HCT116 (cell line): ENCODE measurements around the gene HK2. TPM values are rescaled to one million over a fixed set of nuclear protein-coding genes. Genes with fewer than 3 reads are reported as not detected.

ENCODE experiments used
- ATAC-seq: fragments of 200-7000 bp; cut with Tn5 transposase; 2 replicates; pipeline ENCODE4 v1.9.1; 2020; ENCODE audit warnings: mild to moderate bottlenecking, moderate library complexity
- BruUV-seq: library from RNA; stranded (reverse); fragments of 400-500 nt; replicated peaks from 2 replicates; lab custom pipeline; 2021; lab: Mats Ljungman, UMichigan
- CTCF ChIA-PET: fragments of 300-600 bp; sonication (Branson Sonifier 250); formaldehyde crosslinking; loops from one replicate; lab custom pipeline; 2021; ENCODE audit warnings: antibody characterized with exemption; lab: Charles Lee
- POLR2A ChIA-PET: fragments of 300-600, 350-600 bp; sonication (Branson Sonifier 250); formaldehyde crosslinking; loops from one replicate; lab custom pipeline; 2021; ENCODE audit warnings: antibody characterized with exemption; lab: Charles Lee
- RAD21 ChIA-PET, 2 experiments: fragments of 300-600 bp; sonication (Branson Sonifier 250); formaldehyde crosslinking; loops; one replicate each; lab custom pipeline; 2023; ENCODE audit warnings: low total read pairs in 2 of 2; ENCODE audit not compliant: uncharacterized antibody in 2 of 2, unreplicated experiment in 2 of 2, low non-redundant PET in 1 of 2; lab: Charles Lee
- DNase-seq: peaks from one replicate; pipeline ENCODE4 v3.0.0-alpha.2; 2010; ENCODE audit warnings: low read depth, low spot score
- H2AFZ ChIP-seq: fragments of 200-600 bp; shearing (Covaris generic), sonication (generic); 2 replicates; pipeline ENCODE4 v1.6.1; 2017; ENCODE audit warnings: low read depth, mixed run types, mixed read lengths, antibody characterized with exemption, low read length; ENCODE audit not compliant: poor library complexity, severe bottlenecking
- H3K27ac ChIP-seq: 2 replicates; pipeline ENCODE4 v1.5.1; 2012; ENCODE audit warnings: low read depth, low read length
- H3K27me3 ChIP-seq: fragments of 200-600 bp; sonication (generic); 2 replicates; pipeline ENCODE4 v1.6.1; 2016; ENCODE audit warnings: mixed run types, low read length, mixed read lengths; ENCODE audit not compliant: insufficient read depth
- H3K36me3 ChIP-seq, 2 experiments: fragments of 200-500 bp in 1 of 2; fragments of 200-600 bp in 1 of 2; sonication (Bioruptor generic) in 1 of 2; sonication (generic) in 1 of 2; 2 replicates each; pipeline versions ENCODE4 v1.5.1 to v1.6.1; 2014 to 2016; ENCODE audit warnings: low read length in 2 of 2, inconsistent platforms in 1 of 2, mixed read lengths in 1 of 2, mixed run types in 1 of 2; ENCODE audit not compliant: insufficient read depth in 2 of 2, control insufficient read depth in 1 of 2
- H3K4me1 ChIP-seq, 2 experiments: fragments of 200-600 bp in 1 of 2; sonication (generic) in 1 of 2; 2 replicates each; pipeline versions ENCODE4 v1.5.1 to v1.6.1; 2012 to 2017; ENCODE audit warnings: low read length in 2 of 2, inconsistent platforms in 1 of 2, mild to moderate bottlenecking in 1 of 2, mixed read lengths in 1 of 2, mixed run types in 1 of 2, moderate library complexity in 1 of 2; ENCODE audit not compliant: insufficient read depth in 2 of 2, control insufficient read depth in 1 of 2
- H3K4me2 ChIP-seq: fragments of 200-600 bp; sonication (generic); 2 replicates; pipeline ENCODE4 v1.6.1; 2017; ENCODE audit warnings: mixed run types, low read length, mixed read lengths
- H3K4me3 ChIP-seq, 2 experiments: fragments of 200-600 bp in 1 of 2; sonication (generic) in 1 of 2; replicated peaks in 1 of 2; 2 replicates each; pipeline ENCODE4 v1.5.1; 2011 to 2016; ENCODE audit warnings: low read length in 2 of 2, control low read depth in 1 of 2, low read depth in 1 of 2, mild to moderate bottlenecking in 1 of 2, mixed read lengths in 1 of 2, mixed run types in 1 of 2
- H3K79me2 ChIP-seq: fragments of 200-600 bp; sonication (generic); 2 replicates; pipeline ENCODE4 v1.6.1; 2017; ENCODE audit warnings: mild to moderate bottlenecking, mixed run types, low read length, moderate library complexity, mixed read lengths; ENCODE audit not compliant: insufficient read depth
- H3K9ac ChIP-seq: fragments of 200-600 bp; sonication (generic); 2 replicates; pipeline ENCODE4 v1.6.1; 2016; ENCODE audit warnings: low read length, mixed read lengths
- H3K9me2 ChIP-seq: fragments of 200-600 bp; sonication (generic), shearing (Covaris generic); 2 replicates; pipeline ENCODE4 v1.6.1; 2017; ENCODE audit warnings: mixed run types, mild to moderate bottlenecking, moderate library complexity; ENCODE audit not compliant: insufficient read depth
- H3K9me3 ChIP-seq, 2 experiments: fragments of 200-500 bp in 1 of 2; fragments of 200-600 bp in 1 of 2; sonication (Bioruptor generic) in 1 of 2; sonication (generic) in 1 of 2; 2 replicates each; pipeline ENCODE4 v1.6.1; 2014 to 2017; ENCODE audit warnings: low read length in 2 of 2, mixed read lengths in 2 of 2, inconsistent platforms in 1 of 2, low read depth in 1 of 2, mild to moderate bottlenecking in 1 of 2, mixed run types in 1 of 2, moderate library complexity in 1 of 2; ENCODE audit not compliant: control insufficient read depth in 1 of 2, insufficient read depth in 1 of 2
- H4K20me1 ChIP-seq: fragments of 200-600 bp; sonication (generic), shearing (Covaris generic); 2 replicates; pipeline ENCODE4 v1.6.1; 2017; ENCODE audit warnings: mixed run types, mild to moderate bottlenecking, moderate library complexity; ENCODE audit not compliant: insufficient read depth
- CBX3 ChIP-seq: IDR thresholded peaks from 2 replicates; pipeline ENCODE4 v1.6.1; 2012; ENCODE audit warnings: low read depth
- EGR1 ChIP-seq: IDR thresholded peaks from 2 replicates; pipeline ENCODE4 v1.6.1; 2012; ENCODE audit warnings: low read depth
- ELF1 ChIP-seq: IDR thresholded peaks from 2 replicates; pipeline ENCODE4 v1.6.1; 2012; ENCODE audit warnings: low read depth, borderline replicate concordance
- JUND ChIP-seq: IDR thresholded peaks from 2 replicates; pipeline ENCODE4 v1.6.1; 2012
- POLR2A ChIP-seq: IDR thresholded peaks from 2 replicates; pipeline ENCODE4 v1.7.0; 2011; ENCODE audit warnings: borderline replicate concordance; ENCODE audit not compliant: insufficient read depth, insufficient read length; ENCODE audit errors: extremely low read depth
- POLR2AphosphoS5 ChIP-seq: IDR thresholded peaks from 2 replicates; pipeline ENCODE4 v1.6.1; 2011; ENCODE audit warnings: mild to moderate bottlenecking, low read depth, low read length, moderate library complexity
- RAD21 ChIP-seq: IDR thresholded peaks from 2 replicates; pipeline ENCODE4 v1.6.1; 2012; ENCODE audit warnings: low read depth, mild to moderate bottlenecking
- REST ChIP-seq: IDR thresholded peaks from 2 replicates; pipeline ENCODE4 v1.6.1; 2012; ENCODE audit warnings: low read depth
- SIN3A ChIP-seq: IDR thresholded peaks from 2 replicates; pipeline ENCODE4 v1.6.1; 2012; ENCODE audit warnings: low read depth
- TCF7L2 ChIP-seq: IDR thresholded peaks from 2 replicates; pipeline ENCODE4 v1.7.0; 2011; ENCODE audit warnings: borderline replicate concordance, inconsistent platforms; ENCODE audit not compliant: insufficient read depth, insufficient read length; ENCODE audit errors: extremely low read depth
- YY1 ChIP-seq: IDR thresholded peaks from 2 replicates; pipeline ENCODE4 v1.6.1; 2011; ENCODE audit warnings: low read length, low read depth, moderate library complexity, mild to moderate bottlenecking; ENCODE audit not compliant: insufficient replicate concordance; ENCODE audit errors: extremely low read depth
- intact Hi-C: fragments of 100-400 bp; cut with micrococcal nuclease; formaldehyde crosslinking; loops from 2 replicates; pipeline ENCODE4 v1.10.0; 2022
- total RNA-seq: library from RNA; stranded (reverse); gene quantifications from one replicate; pipeline ENCODE4 v1.2.1, GENCODE V29; 2021; ENCODE audit not compliant: unreplicated experiment
- TF ChIP-seq, protein P1 (sequence below): IDR thresholded peaks from 2 replicates; pipeline ENCODE4 v1.6.1; 2011; ENCODE audit warnings: mild to moderate bottlenecking, low read length, moderate library complexity; ENCODE audit not compliant: insufficient replicate concordance; ENCODE audit errors: extremely low read depth
- TF ChIP-seq, protein P2 (sequence below): IDR thresholded peaks from 2 replicates; pipeline ENCODE4 v1.6.1; 2012

The HK2 gene
- total RNA-seq, 1 experiment from 2014 or later = 42.5 TPM

GRCh38 chr2:74847070-74847858 lies 13.3 kb downstream of the HK2 start:
- H3K27me3 ChIP-seq = no peaks in the 10 kb centered on the region
- ChIA-PET POLR2A (no interaction called here), RAD21 (no interaction called here), CTCF (no interaction called here)
- no peak overlapping the region for H3K27ac ChIP-seq
- intact Hi-C loops = no loop called here
- no peak overlapping the region for H2AFZ ChIP-seq
- no peak overlapping the region for H3K9ac ChIP-seq
- H3K79me2 ChIP-seq = peaks cover 98% of the 10 kb centered on the region
- H3K9me3 ChIP-seq = no peaks in the 10 kb centered on the region
- no peaks in the 10 kb centered on the region for H3K9me2 ChIP-seq
- no peaks in the 10 kb centered on the region; a peak in 1 of 4 replicates for H3K36me3 ChIP-seq
- no peak overlapping the region for H3K4me2 ChIP-seq
- H3K4me1 ChIP-seq = peaks cover 37 to 71% of the 10 kb centered on the region in 2 experiments
- TF ChIP-seq POLR2A (no peak), SIN3A (no peak)
- TF ChIP-seq, protein P1, sequence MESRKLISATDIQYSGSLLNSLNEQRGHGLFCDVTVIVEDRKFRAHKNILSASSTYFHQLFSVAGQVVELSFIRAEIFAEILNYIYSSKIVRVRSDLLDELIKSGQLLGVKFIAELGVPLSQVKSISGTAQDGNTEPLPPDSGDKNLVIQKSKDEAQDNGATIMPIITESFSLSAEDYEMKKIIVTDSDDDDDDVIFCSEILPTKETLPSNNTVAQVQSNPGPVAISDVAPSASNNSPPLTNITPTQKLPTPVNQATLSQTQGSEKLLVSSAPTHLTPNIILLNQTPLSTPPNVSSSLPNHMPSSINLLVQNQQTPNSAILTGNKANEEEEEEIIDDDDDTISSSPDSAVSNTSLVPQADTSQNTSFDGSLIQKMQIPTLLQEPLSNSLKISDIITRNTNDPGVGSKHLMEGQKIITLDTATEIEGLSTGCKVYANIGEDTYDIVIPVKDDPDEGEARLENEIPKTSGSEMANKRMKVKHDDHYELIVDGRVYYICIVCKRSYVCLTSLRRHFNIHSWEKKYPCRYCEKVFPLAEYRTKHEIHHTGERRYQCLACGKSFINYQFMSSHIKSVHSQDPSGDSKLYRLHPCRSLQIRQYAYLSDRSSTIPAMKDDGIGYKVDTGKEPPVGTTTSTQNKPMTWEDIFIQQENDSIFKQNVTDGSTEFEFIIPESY = no peak
- no peak overlapping the region for H3K4me3 ChIP-seq
- peaks cover 3% of the 10 kb centered on the region; the same call in 1 of the 2 replicates for H4K20me1 ChIP-seq
- DNase-seq (no peak), ATAC-seq (no peak)
- BruUV-seq = no TSS peak

DNA sequence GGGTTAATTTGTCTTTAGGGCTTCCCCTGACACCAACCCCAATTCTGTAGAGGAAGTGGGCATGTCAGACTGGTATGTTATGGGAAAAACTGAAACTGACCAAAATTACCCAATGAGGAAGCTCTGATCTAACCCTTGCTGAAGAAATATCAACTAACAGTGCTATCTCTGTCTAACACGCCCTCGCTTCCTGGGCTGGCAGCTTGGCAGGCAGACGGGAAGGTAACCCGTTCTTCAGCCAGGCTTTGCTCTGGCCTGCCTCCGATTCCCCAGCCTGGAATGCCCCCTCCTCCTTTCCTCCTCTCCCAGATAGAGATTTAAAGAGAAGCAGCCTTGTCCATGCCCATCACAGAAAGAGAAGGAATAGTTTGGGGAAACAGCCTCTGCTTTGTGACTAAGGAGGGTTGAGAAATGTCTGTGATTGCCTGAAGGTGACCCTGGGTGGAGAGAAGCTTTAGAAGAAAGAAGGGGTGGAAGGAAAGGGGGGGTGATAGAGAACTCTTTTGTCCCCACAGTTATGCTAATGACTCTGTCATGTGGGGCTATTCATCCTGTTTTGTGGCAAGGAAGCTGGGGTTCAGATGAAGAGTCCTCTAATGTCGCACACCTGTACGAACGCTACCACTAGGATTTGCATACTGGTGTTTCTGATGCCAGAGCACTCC lies 15.4 kb downstream of the HK2 start:
- Histone ChIP-seq H3K4me2 (no peak overlapping the region), H3K27ac (no peak overlapping the region), H3K9ac (no peak overlapping the region), H3K9me2 (no peaks in the 10 kb centered on the region), H3K36me3 (peaks cover under 1 to 3% of the 10 kb centered on the region in 2 experiments; a peak in 3 of 4 replicates), H2AFZ (no peak overlapping the region), H3K9me3 (no peaks in the 10 kb centered on the region), H3K79me2 (peaks cover 93% of the 10 kb centered on the region), H3K4me3 (no peak overlapping the region), H3K4me1 (peaks cover 22 to 50% of the 10 kb centered on the region in 2 experiments), H3K27me3 (no peaks in the 10 kb centered on the region), H4K20me1 (peaks cover 3% of the 10 kb centered on the region; the same call in 1 of the 2 replicates)
- no TSS peak for BruUV-seq
- RAD21 ChIA-PET = no interaction called here
- no peak for ATAC-seq
- POLR2A ChIA-PET = no interaction called here
- TF ChIP-seq POLR2AphosphoS5 = no peak
- TF ChIP-seq EGR1 = no peak
- no peak for TF ChIP-seq TCF7L2
- no peak for TF ChIP-seq RAD21
- TF ChIP-seq REST = no peak
- TF ChIP-seq CBX3 = no peak
- TF ChIP-seq POLR2A = no peak
- TF ChIP-seq ELF1 = no peak
- no peak for TF ChIP-seq YY1
- no peak for TF ChIP-seq JUND
- TF ChIP-seq, protein P2, sequence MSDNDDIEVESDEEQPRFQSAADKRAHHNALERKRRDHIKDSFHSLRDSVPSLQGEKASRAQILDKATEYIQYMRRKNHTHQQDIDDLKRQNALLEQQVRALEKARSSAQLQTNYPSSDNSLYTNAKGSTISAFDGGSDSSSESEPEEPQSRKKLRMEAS = no peak
- no peak for DNase-seq
- CTCF ChIA-PET = no interaction called here
- intact Hi-C loops = no loop called here
